Heart right ventricle (tissue), 16 donors: ENCODE measurements around the gene ZC3H4. TPM values are rescaled to one million over a fixed set of nuclear protein-coding genes. Genes with fewer than 3 reads are reported as not detected.

Source experiments
- ATAC-seq, 8 donors: fragments of 200-7000 bp; cut with Tn5 transposase; one replicate each; pipeline ENCODE4 v1.9.1; 2020; ENCODE audit warnings: mild to moderate bottlenecking in 8 of 8, moderate library complexity in 8 of 8, moderate number of reproducible peaks in 1 of 8
- DNase-seq, 2 donors: peaks; one replicate each; pipeline ENCODE4 v3.0.0-alpha.2; 2020
- H3K27ac ChIP-seq, 10 donors: fragments of 200-600 bp; sonication (generic) in 2 of 10; one replicate each; pipeline versions ENCODE4 v1.5.0 to v1.8.0; 2020 to 2022; ENCODE audit warnings: mild to moderate bottlenecking in 3 of 10
- H3K27me3 ChIP-seq, 7 donors: fragments of 200-600 bp; one replicate each; pipeline ENCODE4 v1.8.0; 2021 to 2022; ENCODE audit warnings: mild to moderate bottlenecking in 2 of 7
- H3K36me3 ChIP-seq, 9 donors: fragments of 200-600 bp; sonication (generic) in 1 of 9; one replicate each; pipeline versions ENCODE4 v1.5.0 to v1.8.0; 2020 to 2022; ENCODE audit warnings: mild to moderate bottlenecking in 2 of 9
- H3K4me1 ChIP-seq, 9 donors: fragments of 200-600 bp; sonication (generic) in 1 of 9; one replicate each; pipeline versions ENCODE4 v1.5.0 to v1.8.0; 2020 to 2022; ENCODE audit warnings: mild to moderate bottlenecking in 4 of 9
- H3K4me3 ChIP-seq, 10 donors: fragments of 200-600 bp; sonication (generic) in 2 of 10; one replicate each; pipeline versions ENCODE4 v1.5.0 to v1.8.0; 2020 to 2022; ENCODE audit warnings: mild to moderate bottlenecking in 7 of 10, moderate library complexity in 2 of 10
- H3K9me3 ChIP-seq, 11 donors: fragments of 200-600 bp in 10 of 11; sonication (generic) in 2 of 11; one replicate each; pipeline versions ENCODE4 v1.5.0 to v1.8.0; 2013 to 2022; ENCODE audit warnings: mild to moderate bottlenecking in 2 of 11, control low read depth in 1 of 11, moderate library complexity in 1 of 11
- WGBS, 2 donors: extraction: QIAGEN DNeasy Blood & Tissue Kit; methylation state at CpG; one replicate each; pipeline ENCODE4 v1.1.7; 2013; ENCODE audit warnings: inconsistent platforms in 1 of 2; 5-methylcytosine and 5-hydroxymethylcytosine counted together
- intact Hi-C, 10 donors: fragments of 100-400 bp; cut with DNase I; formaldehyde crosslinking; loops; one replicate each; pipeline versions ENCODE4 v1.11.1 to v1.14.2; 2022
- polyA plus RNA-seq, 2 donors: library from polyadenylated mRNA; stranded (reverse); fragments of 200-250 nt; gene quantifications; one replicate each; pipeline ENCODE4 v1.2.3, GENCODE V29; 2013
- total RNA-seq, 10 donors: library from RNA; stranded (reverse); fragmentation: NEBNext Ultra II Directional in 3 of 10; extraction: Animal tissue kit (Norgen Biotek cat#: 25700) in 3 of 10; gene quantifications; one replicate each; pipeline versions ENCODE4 v1.2.1 to v1.2.4, GENCODE V29; 2021 to 2023
- TF ChIP-seq, protein P1 (sequence below), 9 donors: fragments of 200-600 bp; sonication (generic) in 2 of 9; IDR thresholded peaks; one replicate each; pipeline versions ENCODE4 v1.5.0 to v1.8.0; 2021 to 2022; ENCODE audit warnings: antibody characterized with exemption in 9 of 9, mild to moderate bottlenecking in 5 of 9, moderate library complexity in 1 of 9
- donor health status: Arrhythmogenic right ventricular cardiomyopathy.
- donor health status: ischemic (EF 13 %, LVEDD 7.1; RV severe dilation, severe dysfunction).
- donor health status: healthy with polysubstance abuse.
- donor health status: DM: no; HTN: yes; CAD: no.
- donor health status: DM: no; HTN: no; CAD: no.
- donor health status: ischemic (EF 25% LVEDD 6.9; RV normal size, moderate dysfunction).
- donor health status: ischemic (EF 25% LVEDD 5.7; RV mildly dilated, moderate dysfunction).
- donor health status: healthy.
- donor health status: DM: yes; HTN: yes; CAD: no.
- donor health status: Ischemic cardiomyopathy.
- donor health status: ischemic (EF 35%, LVEDD 5.7; RV mildly dilated, moderate dysfunction).
- donor health status: nonischemic (EF 11% LVEDD 7.7; RV severe dilation, severe dysfunction).
- donor health status: DM: yes; HTN: yes; CAD: no.
- donor health status: PGD.
- donor health status: ischemic (EF 29% LVEDD 5.4; RV normal size, mild dysfunction).
- donor health status: nonischemic (EF 23%, LVEDD 6.1; RV moderate dilation, normal function).

ZC3H4 gene
- total and polyA plus RNA-seq, 12 donors, result 4.5 to 32.8 (median 25.1) TPM

DNA sequence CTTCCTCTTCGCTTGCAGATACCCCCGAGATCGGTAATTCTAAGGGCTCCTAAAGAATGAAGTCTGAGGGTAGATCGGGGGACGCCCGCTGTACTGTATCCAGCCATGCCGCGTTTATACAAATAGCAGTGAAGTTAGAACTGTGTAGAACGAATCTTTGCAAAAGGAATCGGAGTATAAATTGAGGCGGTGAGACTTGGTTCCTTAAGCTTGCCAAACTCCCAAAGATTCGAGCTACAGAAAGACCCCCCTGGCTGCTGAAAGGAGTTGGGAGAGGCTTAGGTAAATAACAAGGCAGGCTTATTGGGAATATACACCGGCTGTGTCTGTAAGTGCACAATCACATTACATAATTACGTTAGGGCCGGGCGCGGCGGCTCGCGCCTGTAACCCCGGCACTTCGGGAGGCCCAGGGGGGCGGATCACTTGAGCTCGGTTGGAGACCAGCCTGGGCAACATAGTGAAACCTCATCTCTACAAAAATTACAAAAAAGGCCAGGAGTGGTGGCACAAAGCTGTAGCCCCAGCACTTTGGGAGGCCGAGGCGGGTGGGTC lies 77.4 kb downstream of the ZC3H4 start:
- peaks cover 0 to 17% (median 9%) of the 10 kb centered on the region in 9 donors for H3K4me1 ChIP-seq
- peaks cover 0 to 18% (median 15%) of the 10 kb centered on the region in 7 donors for H3K27me3 ChIP-seq
- intact Hi-C loops, result loop anchor here in 9 of 10 donors (2.0 to 10.0 kb wide), 5 partner anchors 86 to 96 kb away; partner anchors contain the start of gene SAE1 (in 1 of the 9)
- ATAC-seq (peak; percentile 14 to 71 (median 61)), DNase-seq (no peak)
- peak overlapping the region; percentile 1 to 57 (median 48) for H3K4me3 ChIP-seq
- H3K9me3 ChIP-seq, result no peaks in the 10 kb centered on the region
- TF ChIP-seq, protein P1, sequence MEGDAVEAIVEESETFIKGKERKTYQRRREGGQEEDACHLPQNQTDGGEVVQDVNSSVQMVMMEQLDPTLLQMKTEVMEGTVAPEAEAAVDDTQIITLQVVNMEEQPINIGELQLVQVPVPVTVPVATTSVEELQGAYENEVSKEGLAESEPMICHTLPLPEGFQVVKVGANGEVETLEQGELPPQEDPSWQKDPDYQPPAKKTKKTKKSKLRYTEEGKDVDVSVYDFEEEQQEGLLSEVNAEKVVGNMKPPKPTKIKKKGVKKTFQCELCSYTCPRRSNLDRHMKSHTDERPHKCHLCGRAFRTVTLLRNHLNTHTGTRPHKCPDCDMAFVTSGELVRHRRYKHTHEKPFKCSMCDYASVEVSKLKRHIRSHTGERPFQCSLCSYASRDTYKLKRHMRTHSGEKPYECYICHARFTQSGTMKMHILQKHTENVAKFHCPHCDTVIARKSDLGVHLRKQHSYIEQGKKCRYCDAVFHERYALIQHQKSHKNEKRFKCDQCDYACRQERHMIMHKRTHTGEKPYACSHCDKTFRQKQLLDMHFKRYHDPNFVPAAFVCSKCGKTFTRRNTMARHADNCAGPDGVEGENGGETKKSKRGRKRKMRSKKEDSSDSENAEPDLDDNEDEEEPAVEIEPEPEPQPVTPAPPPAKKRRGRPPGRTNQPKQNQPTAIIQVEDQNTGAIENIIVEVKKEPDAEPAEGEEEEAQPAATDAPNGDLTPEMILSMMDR (IDR thresholded peaks at IDR 0.05), result peak in 5 of 9 donors; percentile 8 to 34 (median 10)
- WGBS, 2 donors, result 15 to 16% methylated on average over 26 of the region's 26 CpGs
- peak overlapping the region in 1 of 10 donors; percentile 26 for H3K27ac ChIP-seq
- H3K36me3 ChIP-seq, result no peaks in the 10 kb centered on the region

DNA sequence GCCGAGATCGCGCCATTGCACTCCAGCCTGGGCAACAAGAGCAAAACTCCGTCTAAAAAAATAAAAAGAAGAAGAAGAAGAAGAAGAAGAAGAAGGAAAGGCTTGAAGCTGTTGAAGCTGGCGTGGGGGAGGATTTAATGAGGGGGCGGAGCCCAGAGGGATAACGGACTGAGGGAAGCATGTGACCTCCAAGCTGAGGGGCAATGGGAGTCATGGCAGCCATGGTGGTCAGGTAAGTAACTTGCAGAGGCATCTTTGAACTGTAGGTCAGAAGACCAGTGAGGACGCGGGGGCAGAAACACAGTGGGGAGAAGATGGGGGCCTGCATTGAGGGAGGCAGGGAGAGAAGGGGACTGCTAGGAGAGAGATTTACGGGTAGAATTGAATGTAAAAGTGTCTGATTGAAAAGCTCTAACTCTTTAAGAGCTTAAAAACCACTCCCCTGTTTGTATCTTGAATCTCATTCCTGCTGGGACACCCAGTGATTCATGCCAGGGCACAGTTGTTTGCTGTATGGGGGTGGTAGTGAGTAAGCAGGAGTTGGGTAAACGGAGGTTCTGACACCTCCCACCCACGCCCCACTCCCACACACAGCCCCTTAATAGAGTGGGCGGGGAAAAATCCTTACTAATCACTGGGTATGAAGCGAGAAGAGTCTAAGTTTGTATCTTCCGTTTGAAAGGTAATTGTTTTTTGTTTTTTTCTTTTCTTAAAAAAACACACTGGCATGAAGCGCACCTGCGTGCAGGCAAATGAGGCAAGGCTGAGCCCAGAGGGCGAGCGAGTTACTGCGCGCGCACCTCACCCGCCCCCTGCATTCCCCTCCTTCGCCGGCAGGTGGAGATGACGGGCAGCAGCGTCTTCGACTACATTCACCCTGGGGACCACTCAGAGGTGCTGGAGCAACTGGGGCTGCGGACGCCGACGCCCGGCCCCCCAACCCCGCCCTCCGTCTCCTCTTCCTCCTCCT lies 78.2 kb downstream of the ZC3H4 start:
- peak overlapping the region; percentile 1 to 57 (median 48) for H3K4me3 ChIP-seq
- H3K36me3 ChIP-seq, result no peaks in the 10 kb centered on the region
- peaks cover 0 to 17% (median 9%) of the 10 kb centered on the region in 9 donors for H3K4me1 ChIP-seq
- H3K27me3 ChIP-seq, result peaks cover 0 to 25% (median 21%) of the 10 kb centered on the region in 7 donors
- no peaks in the 10 kb centered on the region for H3K9me3 ChIP-seq
- 13% methylated on average over 35 of the region's 35 CpGs for WGBS, 2 donors
- peak overlapping the region in 1 of 10 donors; percentile 26 for H3K27ac ChIP-seq
- ATAC-seq, result peak; percentile 87 to 95 (median 92)
- intact Hi-C loops, result loop anchor here in 9 of 10 donors (2.0 to 10.0 kb wide), 6 partner anchors 23 to 97 kb away; partner anchors contain the start of gene SAE1 (in 1 of the 9)
- peak; percentile 82 to 90 for DNase-seq
- TF ChIP-seq, protein P1 (IDR thresholded peaks at IDR 0.05), result peak; percentile 91 to 99 (median 97)

- TF ChIP-seq, protein P1 (IDR thresholded peaks at IDR 0.05), result peak; percentile 51 to 84 (median 76)
- DNase-seq, result peak in 1 of 2 donors; percentile 48
- Histone ChIP-seq H3K36me3 (no peaks in the 10 kb centered on the region), H3K27me3 (peaks cover 0 to 54% (median 50%) of the 10 kb centered on the region in 7 donors), H3K9me3 (no peaks in the 10 kb centered on the region), H3K4me1 (peaks cover 0 to 17% (median 9%) of the 10 kb centered on the region in 9 donors), H3K27ac (no peak overlapping the region), H3K4me3 (no peak overlapping the region)
- peak in 4 of 8 donors; percentile 21 to 32 (median 27) for ATAC-seq
- 17 to 18% methylated on average over 17 of the region's 17 CpGs for WGBS, 2 donors
- intact Hi-C loops, result loop anchor here in 5 of 10 donors (1.0 to 10.0 kb wide), 3 partner anchors 93 to 176 kb away; no protein-coding TSS in a partner anchor
Observed at GRCh38 chr19:47032171-47032811, 81.3 kb downstream of the ZC3H4 start.
